Neuronal stem cell (in vitro differentiated cells): ENCODE measurements around the gene ILKAP.

Experiments used
- DNase-seq: peaks from one replicate; pipeline ENCODE4 v3.0.0-alpha.2; 2013; ENCODE audit warnings: low spot score
- H2AFZ ChIP-seq: one replicate; pipeline ENCODE4 v1.6.1; 2013; ENCODE audit warnings: mild to moderate bottlenecking, low read length, inconsistent platforms
- H2AK5ac ChIP-seq: 2 replicates; pipeline ENCODE4 v1.6.1; 2013; ENCODE audit warnings: low read depth, mild to moderate bottlenecking, inconsistent platforms, low read length, moderate library complexity, mixed read lengths
- H2BK120ac ChIP-seq: 2 replicates; pipeline ENCODE4 v1.6.1; 2013; ENCODE audit warnings: low read depth, mild to moderate bottlenecking, inconsistent platforms, low read length, moderate library complexity, mixed read lengths
- H2BK12ac ChIP-seq: one replicate; pipeline ENCODE4 v1.6.1; 2013; ENCODE audit warnings: low read length, inconsistent platforms
- H2BK15ac ChIP-seq: 2 replicates; pipeline ENCODE4 v1.6.1; 2013; ENCODE audit warnings: mild to moderate bottlenecking, low read length, inconsistent platforms, mixed read lengths
- H2BK5ac ChIP-seq: one replicate; pipeline ENCODE4 v1.6.1; 2013; ENCODE audit warnings: inconsistent platforms, mild to moderate bottlenecking, low read length, moderate library complexity
- H3K14ac ChIP-seq: one replicate; pipeline ENCODE4 v1.6.1; 2013; ENCODE audit warnings: low read length, inconsistent platforms
- H3K18ac ChIP-seq: 2 replicates; pipeline ENCODE4 v1.6.1; 2013; ENCODE audit warnings: low read length, inconsistent platforms
- H3K23ac ChIP-seq: 2 replicates; pipeline ENCODE4 v1.6.1; 2013; ENCODE audit warnings: low read depth, mild to moderate bottlenecking, mixed read lengths, low read length, inconsistent platforms; ENCODE audit not compliant: poor library complexity
- H3K27ac ChIP-seq: replicated peaks from 3 replicates; pipeline ENCODE4 v1.5.1; 2013; ENCODE audit warnings: low read length, inconsistent platforms
- H3K27me3 ChIP-seq, 3 experiments: 2 replicates each; pipeline ENCODE4 v1.6.1; 2013; ENCODE audit warnings: low read length in 3 of 3, mild to moderate bottlenecking in 2 of 3, inconsistent platforms in 1 of 3, low read depth in 1 of 3, mixed read lengths in 1 of 3, moderate library complexity in 1 of 3; ENCODE audit not compliant: control insufficient read depth in 3 of 3, insufficient read depth in 3 of 3
- H3K36me3 ChIP-seq, 2 donors: replicated peaks in 1 of 2; 2 replicates each; pipeline ENCODE4 v1.6.1; 2013; ENCODE audit warnings: low read length in 2 of 2; ENCODE audit not compliant: control insufficient read depth in 2 of 2, insufficient read depth in 2 of 2
- H3K4ac ChIP-seq: 2 replicates; pipeline ENCODE4 v1.6.1; 2013; ENCODE audit warnings: inconsistent platforms, mild to moderate bottlenecking, low read length, moderate library complexity
- H3K4me1 ChIP-seq, 2 donors: 1 replicate in 1 of 2; 2 replicates in 1 of 2; pipeline ENCODE4 v1.6.1; 2013; ENCODE audit warnings: low read length in 2 of 2, low read depth in 1 of 2; ENCODE audit not compliant: control insufficient read depth in 2 of 2, insufficient read depth in 1 of 2
- H3K4me2 ChIP-seq: one replicate; pipeline ENCODE4 v1.6.1; 2013; ENCODE audit warnings: mild to moderate bottlenecking, low read length, inconsistent platforms; ENCODE audit not compliant: insufficient read depth, poor library complexity, severe bottlenecking
- H3K4me3 ChIP-seq, 2 donors: 2 replicates each; pipeline ENCODE4 v1.5.1; 2013; ENCODE audit warnings: low read length in 2 of 2, mild to moderate bottlenecking in 2 of 2, inconsistent platforms in 1 of 2, moderate library complexity in 1 of 2
- H3K79me1 ChIP-seq: one replicate; pipeline ENCODE4 v1.6.1; 2013; ENCODE audit warnings: low read depth, mild to moderate bottlenecking, inconsistent platforms, low read length, moderate library complexity
- H3K9ac ChIP-seq: one replicate; pipeline ENCODE4 v1.6.1; 2013; ENCODE audit warnings: mild to moderate bottlenecking, low read depth, low read length, inconsistent platforms; ENCODE audit not compliant: poor library complexity
- H3K9me3 ChIP-seq, 2 donors: replicated peaks in 1 of 2; 2 replicates each; pipeline versions ENCODE3 to v1.6.1; 2013; ENCODE audit warnings: low read length in 2 of 2, mild to moderate bottlenecking in 2 of 2, inconsistent platforms in 1 of 2, low read depth in 1 of 2, mixed read lengths in 1 of 2, moderate library complexity in 1 of 2; ENCODE audit not compliant: control insufficient read depth in 2 of 2, insufficient read depth in 1 of 2
- H4K8ac ChIP-seq: one replicate; pipeline ENCODE4 v1.6.1; 2013; ENCODE audit warnings: low read depth, mild to moderate bottlenecking, inconsistent platforms, low read length, moderate library complexity
- H4K91ac ChIP-seq: one replicate; pipeline ENCODE4 v1.6.1; 2013; ENCODE audit warnings: low read length, low read depth, mild to moderate bottlenecking, inconsistent platforms; ENCODE audit not compliant: poor library complexity
- WGBS, 2 donors: extraction: QIAGEN DNeasy Blood & Tissue Kit; methylation state at CpG; one replicate each; pipeline ENCODE4 v1.1.7; 2013; ENCODE audit warnings: missing lambda C conversion rate in 2 of 2, mixed read lengths in 1 of 2; ENCODE audit not compliant: insufficient read length in 2 of 2, insufficient replicate concordance in 1 of 2; ENCODE audit errors: extremely low coverage in 2 of 2; 5-methylcytosine and 5-hydroxymethylcytosine counted together

The ILKAP gene

DNA sequence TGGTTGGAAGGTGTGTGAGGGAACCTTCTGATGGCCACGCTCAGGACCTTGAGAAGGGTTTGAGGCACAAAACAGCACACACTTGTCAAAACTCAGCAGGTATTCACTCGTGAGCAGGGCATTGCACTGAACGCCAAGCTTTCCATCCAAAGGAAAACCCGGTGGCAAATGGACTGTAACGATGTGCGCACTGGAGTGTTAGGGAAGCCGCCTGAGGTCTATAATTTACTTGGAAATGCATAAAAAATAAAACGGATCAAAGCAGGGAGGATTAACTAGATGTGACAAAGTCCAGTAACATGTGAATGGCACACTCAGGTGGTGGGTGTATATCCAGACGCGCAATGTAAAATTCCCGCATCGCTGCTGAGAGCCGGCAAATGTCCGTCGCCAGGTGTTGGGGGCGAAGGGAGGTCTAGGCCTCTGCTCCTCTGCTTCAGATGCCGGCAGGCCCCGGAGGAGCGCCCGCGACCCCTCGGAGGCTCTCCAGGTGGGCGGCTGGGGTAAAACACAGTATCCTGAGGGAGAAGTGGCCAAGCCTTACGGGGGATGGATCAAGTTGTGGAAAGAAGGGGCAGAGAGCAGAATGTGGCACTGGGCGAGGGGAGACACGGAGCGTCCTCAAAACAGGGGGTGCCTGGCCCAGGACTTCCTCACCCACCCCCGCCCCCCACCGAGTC, 21.0 kb upstream of the ILKAP start:
- no CpG with 5 or more reads among the region's 29 CpGs for WGBS, 2 donors
- H2AFZ ChIP-seq = no peak overlapping the region

DNA sequence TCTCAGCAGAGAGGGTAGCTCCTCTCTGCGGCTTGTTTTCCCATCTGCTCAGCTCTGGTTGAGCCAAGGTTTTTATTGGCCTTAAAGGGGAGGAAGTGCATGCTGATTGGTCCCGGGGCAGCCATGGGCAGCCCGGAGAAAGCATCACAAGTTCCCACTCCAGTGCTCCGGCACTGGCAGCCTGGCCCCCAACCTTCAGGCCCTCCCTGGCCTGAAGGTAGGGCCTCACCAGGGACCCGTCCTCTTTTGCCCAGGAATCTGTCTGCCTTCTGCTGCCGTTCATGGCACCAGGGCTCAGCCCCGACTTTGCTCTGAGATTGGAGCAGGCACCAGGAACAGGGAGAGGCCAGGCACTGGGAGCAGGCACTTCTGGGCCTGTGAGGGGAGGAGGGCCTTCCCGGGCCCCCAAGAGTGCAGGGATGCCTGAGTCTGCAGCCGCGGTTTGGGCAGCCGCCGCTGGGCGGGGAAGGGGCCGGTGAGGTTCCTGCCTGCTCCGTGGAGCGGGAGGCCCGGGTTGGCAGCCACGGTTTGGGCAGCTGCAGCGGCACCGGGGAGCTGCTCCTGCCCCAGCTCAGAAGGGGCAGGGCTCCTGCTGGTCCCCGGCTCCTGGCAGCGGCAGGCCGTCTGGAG, 17.5 kb upstream of the ILKAP start:
- Histone ChIP-seq H3K36me3 (peaks cover 0 to 2% of the 10 kb centered on the region in 2 donors), H3K27me3 (peaks cover 0 to 17% (median 0%) of the 10 kb centered on the region in 3 experiments), H3K4me3 (no peak overlapping the region), H2AFZ (peak overlapping the region; percentile 38), H3K14ac (no peak overlapping the region), H3K4me2 (no peak overlapping the region), H3K4ac (no peak overlapping the region), H3K4me1 (peaks cover 5 to 13% of the 10 kb centered on the region in 2 donors), H3K79me1 (no peaks in the 10 kb centered on the region), H2BK120ac (no peak overlapping the region), H3K18ac (no peak overlapping the region), H2BK5ac (peak overlapping the region; percentile 75), H2BK15ac (peak overlapping the region; percentile 78), H3K9me3 (peaks cover 2 to 4% of the 10 kb centered on the region in 2 donors), H2BK12ac (no peak overlapping the region), H3K27ac (no peak overlapping the region), H4K91ac (no peak overlapping the region), H3K23ac (no peak overlapping the region), H2AK5ac (no peak overlapping the region), H3K9ac (no peak overlapping the region), H4K8ac (no peak overlapping the region)
- no peak for DNase-seq
- no CpG with 5 or more reads among the region's 23 CpGs for WGBS, 2 donors

More for the DNA sequence above, 21.0 kb upstream of the ILKAP start:
- Histone ChIP-seq H2BK15ac (no peak overlapping the region), H3K18ac (no peak overlapping the region), H3K4me2 (no peak overlapping the region), H2BK120ac (no peak overlapping the region), H3K27ac (no peak overlapping the region), H3K79me1 (no peaks in the 10 kb centered on the region), H3K4me3 (no peak overlapping the region), H3K4me1 (no peaks in the 10 kb centered on the region), H3K9ac (no peak overlapping the region), H3K36me3 (peaks cover 0 to 2% of the 10 kb centered on the region in 2 donors), H3K23ac (peak overlapping the region; percentile 40), H2BK5ac (no peak overlapping the region), H4K8ac (no peak overlapping the region), H3K4ac (no peak overlapping the region), H2AK5ac (no peak overlapping the region), H4K91ac (no peak overlapping the region), H2BK12ac (no peak overlapping the region), H3K27me3 (peaks cover 0 to 32% (median 5%) of the 10 kb centered on the region in 3 experiments), H3K9me3 (peaks cover 0 to 4% of the 10 kb centered on the region in 2 donors), H3K14ac (no peak overlapping the region)
- DNase-seq = no peak

DNA sequence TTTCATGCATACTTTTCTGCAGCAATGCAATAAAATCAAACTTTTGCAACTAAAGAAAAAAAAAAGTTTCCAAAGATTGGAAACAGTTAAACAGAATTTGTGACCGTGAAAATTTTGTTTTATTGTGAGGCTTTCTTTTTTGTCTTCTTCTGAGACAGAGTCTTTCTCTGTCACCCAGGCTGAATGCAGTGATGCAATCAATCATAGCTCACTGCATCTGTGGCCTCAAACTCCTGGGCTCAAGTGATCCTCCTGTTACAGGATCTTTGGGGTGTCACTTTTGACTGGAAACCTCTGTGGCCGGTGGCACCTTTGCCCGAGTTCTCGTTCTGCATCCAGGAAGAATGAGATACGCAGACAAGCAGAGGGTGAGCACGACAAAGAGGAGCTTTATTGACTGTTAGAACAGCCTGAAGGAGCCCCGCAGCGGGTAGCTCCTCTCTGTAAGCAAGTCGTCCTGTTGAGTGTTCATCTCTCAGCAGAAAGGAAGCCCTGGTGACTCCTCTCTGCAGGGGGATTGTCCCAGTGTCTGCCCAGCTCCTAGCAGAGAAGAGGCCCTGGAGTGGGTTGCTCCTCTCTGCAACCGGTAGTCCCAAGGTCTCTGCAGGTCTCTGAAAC, 16.9 kb upstream of the ILKAP start:
- H3K27me3 ChIP-seq = peaks cover 0 to 10% (median 0%) of the 10 kb centered on the region in 3 experiments
- no peak overlapping the region for H2BK15ac ChIP-seq
- no peak overlapping the region for H4K8ac ChIP-seq
- no peak overlapping the region for H3K9ac ChIP-seq
- no peak overlapping the region for H2BK5ac ChIP-seq
- H3K27ac ChIP-seq = no peak overlapping the region
- no peak overlapping the region for H3K4me3 ChIP-seq
- H3K18ac ChIP-seq = no peak overlapping the region
- no peak overlapping the region for H2AK5ac ChIP-seq
- H3K4me1 ChIP-seq = peaks cover 5 to 14% of the 10 kb centered on the region in 2 donors
- WGBS, 2 donors = no CpG with 5 or more reads among the region's 10 CpGs
- no peak overlapping the region for H2BK12ac ChIP-seq
- no peak overlapping the region for H3K23ac ChIP-seq
- peaks cover 0 to 2% of the 10 kb centered on the region in 2 donors for H3K36me3 ChIP-seq
- H3K79me1 ChIP-seq = no peaks in the 10 kb centered on the region
- no peak overlapping the region for H3K14ac ChIP-seq
- DNase-seq = no peak
- H3K9me3 ChIP-seq = peaks cover 2 to 8% of the 10 kb centered on the region in 2 donors
- H3K4me2 ChIP-seq = no peak overlapping the region
- H2AFZ ChIP-seq = peak overlapping the region; percentile 38
- no peak overlapping the region for H3K4ac ChIP-seq
- no peak overlapping the region for H2BK120ac ChIP-seq
- H4K91ac ChIP-seq = no peak overlapping the region

DNA sequence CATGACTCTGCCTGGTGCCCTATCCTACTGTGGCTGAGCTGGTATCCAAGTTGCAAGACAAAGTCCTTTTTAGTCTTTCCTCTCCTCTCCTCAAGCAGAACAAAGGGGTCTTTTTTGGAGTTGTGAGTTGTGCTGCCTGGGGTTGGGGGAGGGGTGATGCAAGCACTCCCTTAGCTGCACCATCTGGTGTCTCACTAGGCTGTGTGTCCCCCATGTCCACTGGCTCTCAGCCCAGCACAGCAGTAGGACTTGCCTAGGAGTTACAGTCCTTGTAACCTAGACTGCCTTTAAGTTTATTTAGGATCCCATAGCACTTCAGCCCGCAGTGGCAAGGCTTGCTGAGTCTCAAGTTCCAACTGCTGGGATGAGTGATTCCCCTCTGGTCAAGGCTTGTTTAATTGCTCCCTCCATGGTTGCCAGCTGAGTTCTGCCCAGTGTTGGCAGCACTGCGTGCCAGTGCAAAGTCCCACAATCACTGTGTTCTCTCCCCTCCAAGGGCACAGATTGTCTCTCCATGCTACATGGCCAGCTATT, 13.2 kb upstream of the ILKAP start:
- Histone ChIP-seq H2AFZ (peak overlapping the region; percentile 65), H3K27me3 (no peaks in the 10 kb centered on the region), H4K91ac (no peak overlapping the region), H3K4me1 (peaks cover 5 to 14% of the 10 kb centered on the region in 2 donors), H3K23ac (no peak overlapping the region), H3K4me2 (no peak overlapping the region), H4K8ac (no peak overlapping the region), H3K18ac (peak overlapping the region; percentile 11), H2BK12ac (no peak overlapping the region), H2BK15ac (no peak overlapping the region), H3K9ac (no peak overlapping the region), H3K79me1 (no peaks in the 10 kb centered on the region), H3K9me3 (peaks cover 2 to 11% of the 10 kb centered on the region in 2 donors), H3K4me3 (no peak overlapping the region), H2BK5ac (no peak overlapping the region), H3K27ac (no peak overlapping the region), H3K14ac (peak overlapping the region; percentile 5), H2BK120ac (no peak overlapping the region), H3K36me3 (peaks cover 0 to 2% of the 10 kb centered on the region in 2 donors), H2AK5ac (no peak overlapping the region), H3K4ac (no peak overlapping the region)
- no peak for DNase-seq
- WGBS, 2 donors = no CpG with 5 or more reads among the region's 2 CpGs
